HEK293 (cell line): ENCODE data around the gene BAIAP2.

Source experiments
- CTCF ChIA-PET: fragments of 350-600 bp; formaldehyde crosslinking; extraction: SDS; loops from one replicate; lab custom pipeline; 2021; ENCODE audit warnings: antibody characterized with exemption; lab: Yijun Ruan, JAX
- POLR2A ChIA-PET: fragments of 300-600 bp; formaldehyde crosslinking; extraction: SDS; loops from one replicate; lab custom pipeline; 2020; ENCODE audit warnings: antibody characterized with exemption, inconsistent platforms; lab: Yijun Ruan, JAX
- H3K27ac ChIP-seq: fragments of 200-500 bp; sonication (Bioruptor generic); 2 replicates; pipeline ENCODE4 v1.5.1; 2014; ENCODE audit warnings: low read depth, low read length, control low read depth, inconsistent platforms; ENCODE audit errors: extremely low read depth
- H3K36me3 ChIP-seq, 2 experiments: fragments of 200-500 bp in 1 of 2; sonication (Bioruptor generic) in 1 of 2; 1 replicate in 1 of 2; 2 replicates in 1 of 2; pipeline ENCODE4 v1.5.1; 2014 to 2017; ENCODE audit warnings: inconsistent platforms in 2 of 2, low read length in 2 of 2; ENCODE audit not compliant: control insufficient read depth in 2 of 2, insufficient read depth in 1 of 2
- H3K4me1 ChIP-seq: fragments of 200-500 bp; sonication (Bioruptor generic); 2 replicates; pipeline ENCODE4 v1.5.1; 2014; ENCODE audit warnings: mild to moderate bottlenecking, low read length, inconsistent platforms; ENCODE audit not compliant: control insufficient read depth, insufficient read depth
- H3K4me3 ChIP-seq: 2 replicates; pipeline ENCODE4 v1.5.1; 2011; ENCODE audit warnings: low read depth, mild to moderate bottlenecking, control low read depth, low read length, moderate library complexity
- H3K9me3 ChIP-seq: fragments of 200-500 bp; sonication (Bioruptor generic); 2 replicates; pipeline ENCODE4 v1.5.1; 2014; ENCODE audit warnings: low read depth, low read length, inconsistent platforms; ENCODE audit not compliant: control insufficient read depth, insufficient read depth
- EGR2 ChIP-seq: fragments of 450-650 bp; formaldehyde crosslinking; IDR thresholded peaks from 2 replicates; pipeline ENCODE4 v1.5.1; 2016; ENCODE audit warnings: low read depth, missing biosample characterization, missing genetic modification characterization
- GFI1B ChIP-seq: fragments of 450-650 bp; formaldehyde crosslinking; IDR thresholded peaks from 2 replicates; pipeline ENCODE4 v1.5.1; 2016; ENCODE audit warnings: missing biosample characterization, missing genetic modification characterization
- GLIS1 ChIP-seq: fragments of 450-650 bp; formaldehyde crosslinking; IDR thresholded peaks from 2 replicates; pipeline ENCODE4 v1.5.1; 2016; ENCODE audit warnings: missing biosample characterization, missing genetic modification characterization
- GLIS2 ChIP-seq: fragments of 450-650 bp; formaldehyde crosslinking; IDR thresholded peaks from 2 replicates; pipeline ENCODE4 v1.5.1; 2016; ENCODE audit warnings: missing biosample characterization, missing genetic modification characterization
- HIC1 ChIP-seq: fragments of 450-650 bp; formaldehyde crosslinking; IDR thresholded peaks from 2 replicates; pipeline ENCODE4 v1.5.1; 2016; ENCODE audit warnings: missing biosample characterization, missing genetic modification characterization
- PRDM1 ChIP-seq: fragments of 450-650 bp; formaldehyde crosslinking; IDR thresholded peaks from 2 replicates; pipeline ENCODE4; 2016; ENCODE audit warnings: missing biosample characterization, missing genetic modification characterization
- SCRT1 ChIP-seq: fragments of 450-650 bp; formaldehyde crosslinking; IDR thresholded peaks from 2 replicates; pipeline ENCODE4 v1.5.1; 2016; ENCODE audit warnings: missing biosample characterization, missing genetic modification characterization, borderline replicate concordance
- SP7 ChIP-seq: fragments of 450-650 bp; formaldehyde crosslinking; IDR thresholded peaks from 2 replicates; pipeline ENCODE4 v1.5.1; 2016; ENCODE audit warnings: missing biosample characterization, missing genetic modification characterization
- YY1 ChIP-seq: fragments of 450-650 bp; formaldehyde crosslinking; IDR thresholded peaks from 2 replicates; pipeline ENCODE4 v1.5.1; 2018; ENCODE audit warnings: missing biosample characterization, missing genetic modification characterization
- ZBTB17 ChIP-seq: fragments of 450-650 bp; formaldehyde crosslinking; IDR thresholded peaks from 2 replicates; pipeline ENCODE4 v1.5.1; 2016; ENCODE audit warnings: missing biosample characterization, missing genetic modification characterization
- ZBTB48 ChIP-seq: fragments of 450-650 bp; formaldehyde crosslinking; IDR thresholded peaks from 2 replicates; pipeline ENCODE4 v1.5.1; 2016; ENCODE audit warnings: missing biosample characterization, missing genetic modification characterization
- ZBTB8A ChIP-seq: fragments of 450-650 bp; formaldehyde crosslinking; IDR thresholded peaks from 2 replicates; pipeline ENCODE4 v1.5.1; 2016; ENCODE audit warnings: missing biosample characterization, missing genetic modification characterization
- ZNF133 ChIP-seq: fragments of 450-650 bp; formaldehyde crosslinking; IDR thresholded peaks from 2 replicates; pipeline ENCODE4 v1.5.1; 2016; ENCODE audit warnings: missing biosample characterization, missing genetic modification characterization
- ZNF274 ChIP-seq, 2 experiments: fragments of 200-500 bp in 1 of 2; fragments of 450-650 bp in 1 of 2; sonication (Bioruptor generic) in 1 of 2; formaldehyde crosslinking in 1 of 2; IDR thresholded peaks; 2 replicates each; pipeline versions ENCODE4 v1.5.1 to v1.6.1; 2014 to 2016; ENCODE audit warnings: borderline replicate concordance in 1 of 2, inconsistent platforms in 1 of 2, low read length in 1 of 2, missing biosample characterization in 1 of 2, missing genetic modification characterization in 1 of 2
- ZNF341 ChIP-seq: fragments of 450-650 bp; formaldehyde crosslinking; IDR thresholded peaks from 2 replicates; pipeline ENCODE4; 2016; ENCODE audit warnings: low read depth, missing biosample characterization, missing genetic modification characterization
- ZNF423 ChIP-seq: fragments of 450-650 bp; formaldehyde crosslinking; IDR thresholded peaks from 2 replicates; pipeline ENCODE4 v1.5.1; 2016; ENCODE audit warnings: missing biosample characterization, missing genetic modification characterization
- ZNF544 ChIP-seq: fragments of 450-650 bp; formaldehyde crosslinking; IDR thresholded peaks from 2 replicates; pipeline ENCODE4 v1.5.0; 2017; ENCODE audit warnings: missing biosample characterization, missing genetic modification characterization
- ZNF548 ChIP-seq: fragments of 450-650 bp; formaldehyde crosslinking; IDR thresholded peaks from 2 replicates; pipeline ENCODE4 v1.5.1; 2016; ENCODE audit warnings: missing biosample characterization, missing genetic modification characterization
- ZNF561 ChIP-seq: fragments of 450-650 bp; IDR thresholded peaks from 2 replicates; pipeline ENCODE4 v1.5.1; 2018; ENCODE audit warnings: missing biosample characterization, missing genetic modification characterization, borderline replicate concordance
- ZNF626 ChIP-seq: fragments of 450-650 bp; sonication (Bioruptor Pico); formaldehyde crosslinking; IDR thresholded peaks from 2 replicates; pipeline ENCODE4 v1.5.1; 2018; ENCODE audit warnings: missing biosample characterization, missing genetic modification characterization, inconsistent platforms
- ZNF645 ChIP-seq: fragments of 450-650 bp; formaldehyde crosslinking; IDR thresholded peaks from 2 replicates; pipeline ENCODE4; 2016; ENCODE audit warnings: missing biosample characterization, missing genetic modification characterization
- TF ChIP-seq, protein P1 (sequence below): fragments of 450-650 bp; formaldehyde crosslinking; IDR thresholded peaks from 2 replicates; pipeline ENCODE4 v1.5.1; 2016; ENCODE audit warnings: missing biosample characterization, missing genetic modification characterization
- TF ChIP-seq, protein P2 (sequence below): sonication (generic); formaldehyde crosslinking; IDR thresholded peaks from 2 replicates; pipeline ENCODE4 v1.8.1; 2022; ENCODE audit warnings: mild to moderate bottlenecking, moderate library complexity, missing genetic modification reagents

Gene BAIAP2

DNA sequence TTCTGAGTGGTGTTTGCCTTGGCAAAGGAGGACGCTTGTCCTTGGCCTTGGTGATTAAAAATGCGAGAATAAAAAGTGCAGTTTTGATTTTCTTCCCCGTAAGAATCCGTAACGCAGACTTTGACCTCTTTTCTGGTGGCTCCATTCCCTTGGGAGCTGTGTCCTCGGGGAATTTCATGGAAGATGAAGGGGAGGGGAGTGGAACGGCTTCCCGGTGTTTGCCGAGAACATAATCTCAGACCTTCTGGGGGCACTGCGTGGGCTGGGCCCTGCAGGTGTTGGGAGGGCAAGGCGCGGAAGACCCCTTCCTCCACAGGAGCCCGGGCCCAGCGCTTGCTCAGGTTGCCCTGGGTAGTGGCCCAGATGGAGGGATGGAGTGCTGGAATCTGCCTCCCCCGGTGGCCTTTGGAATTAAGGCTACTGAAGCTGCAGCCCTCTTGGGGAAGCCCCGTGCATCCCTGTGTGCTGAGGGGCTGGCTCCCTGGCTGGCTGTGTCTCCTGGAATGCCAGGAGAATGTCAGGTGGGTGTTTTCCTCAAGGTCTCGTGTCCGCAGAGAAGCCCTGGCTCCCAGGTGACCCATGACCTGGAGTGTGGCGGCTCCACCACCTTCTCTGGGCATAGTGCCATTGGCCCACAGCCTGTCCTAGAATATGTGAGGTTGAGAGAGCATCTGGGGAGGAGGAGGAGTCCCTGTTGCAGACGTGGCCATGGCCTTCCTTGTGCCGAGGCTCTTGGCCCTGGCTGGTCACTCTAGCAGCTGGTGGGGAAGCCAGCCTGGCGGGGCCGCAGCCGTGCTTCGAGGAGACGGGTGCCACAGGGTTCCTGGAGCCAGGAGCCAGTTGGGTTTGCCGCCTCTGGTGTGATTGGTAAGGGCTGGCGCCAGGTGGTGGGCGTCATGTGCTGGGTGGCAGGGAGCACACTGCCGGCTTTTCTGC, 3.1 kb downstream of the BAIAP2 start (continued):
- TF ChIP-seq HIC1 (tag by site-specific recombination) (no peak), YY1 (tag by site-specific recombination) (no peak), ZNF341 (tag by site-specific recombination) (peak; percentile 80), ZNF274 (IDR thresholded peaks at IDR 0.05; ENCODE audit: low read length) (no peak), ZNF274 (tag by site-specific recombination; IDR thresholded peaks at IDR 0.05; ENCODE audit: borderline replicate concordance) (no peak)
- TF ChIP-seq, protein P1, sequence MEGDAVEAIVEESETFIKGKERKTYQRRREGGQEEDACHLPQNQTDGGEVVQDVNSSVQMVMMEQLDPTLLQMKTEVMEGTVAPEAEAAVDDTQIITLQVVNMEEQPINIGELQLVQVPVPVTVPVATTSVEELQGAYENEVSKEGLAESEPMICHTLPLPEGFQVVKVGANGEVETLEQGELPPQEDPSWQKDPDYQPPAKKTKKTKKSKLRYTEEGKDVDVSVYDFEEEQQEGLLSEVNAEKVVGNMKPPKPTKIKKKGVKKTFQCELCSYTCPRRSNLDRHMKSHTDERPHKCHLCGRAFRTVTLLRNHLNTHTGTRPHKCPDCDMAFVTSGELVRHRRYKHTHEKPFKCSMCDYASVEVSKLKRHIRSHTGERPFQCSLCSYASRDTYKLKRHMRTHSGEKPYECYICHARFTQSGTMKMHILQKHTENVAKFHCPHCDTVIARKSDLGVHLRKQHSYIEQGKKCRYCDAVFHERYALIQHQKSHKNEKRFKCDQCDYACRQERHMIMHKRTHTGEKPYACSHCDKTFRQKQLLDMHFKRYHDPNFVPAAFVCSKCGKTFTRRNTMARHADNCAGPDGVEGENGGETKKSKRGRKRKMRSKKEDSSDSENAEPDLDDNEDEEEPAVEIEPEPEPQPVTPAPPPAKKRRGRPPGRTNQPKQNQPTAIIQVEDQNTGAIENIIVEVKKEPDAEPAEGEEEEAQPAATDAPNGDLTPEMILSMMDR = peak; percentile 36; the same call in 1 of the 2 replicates

- Histone ChIP-seq H3K9me3 (no peaks in the 10 kb centered on the region), H3K36me3 (peaks cover 0 to 26% of the 10 kb centered on the region in 2 experiments; a peak in 1 of 3 replicates)
- POLR2A ChIA-PET = interaction anchor here (1.8 kb wide), 1 partner anchor 18 kb away, joined by 6 read pairs; no protein-coding TSS in a partner anchor
- TF ChIP-seq PRDM1 (no peak), SCRT1 (tag by site-specific recombination) (no peak), GFI1B (tag by site-specific recombination) (no peak), GLIS1 (tag by site-specific recombination) (peak; percentile 7; the same call in 1 of the 2 replicates), ZNF548 (tag by site-specific recombination) (no peak), ZNF561 (tag by site-specific recombination) (no peak)
- TF ChIP-seq, all 188 proteins: peak for 1
- CTCF ChIA-PET = interaction anchor here (1.7 to 3.5 kb wide), 4 partner anchors 11 to 59 kb away, joined by 6 to 32 read pairs (median 8); no protein-coding TSS in a partner anchor
- Histone ChIP-seq H3K4me3 (no peak overlapping the region), H3K27ac (no peak overlapping the region), H3K4me1 (peaks cover 8% of the 10 kb centered on the region)
Measured at GRCh38 chr17:81039096-81039495, 4.1 kb downstream of the BAIAP2 start.

DNA sequence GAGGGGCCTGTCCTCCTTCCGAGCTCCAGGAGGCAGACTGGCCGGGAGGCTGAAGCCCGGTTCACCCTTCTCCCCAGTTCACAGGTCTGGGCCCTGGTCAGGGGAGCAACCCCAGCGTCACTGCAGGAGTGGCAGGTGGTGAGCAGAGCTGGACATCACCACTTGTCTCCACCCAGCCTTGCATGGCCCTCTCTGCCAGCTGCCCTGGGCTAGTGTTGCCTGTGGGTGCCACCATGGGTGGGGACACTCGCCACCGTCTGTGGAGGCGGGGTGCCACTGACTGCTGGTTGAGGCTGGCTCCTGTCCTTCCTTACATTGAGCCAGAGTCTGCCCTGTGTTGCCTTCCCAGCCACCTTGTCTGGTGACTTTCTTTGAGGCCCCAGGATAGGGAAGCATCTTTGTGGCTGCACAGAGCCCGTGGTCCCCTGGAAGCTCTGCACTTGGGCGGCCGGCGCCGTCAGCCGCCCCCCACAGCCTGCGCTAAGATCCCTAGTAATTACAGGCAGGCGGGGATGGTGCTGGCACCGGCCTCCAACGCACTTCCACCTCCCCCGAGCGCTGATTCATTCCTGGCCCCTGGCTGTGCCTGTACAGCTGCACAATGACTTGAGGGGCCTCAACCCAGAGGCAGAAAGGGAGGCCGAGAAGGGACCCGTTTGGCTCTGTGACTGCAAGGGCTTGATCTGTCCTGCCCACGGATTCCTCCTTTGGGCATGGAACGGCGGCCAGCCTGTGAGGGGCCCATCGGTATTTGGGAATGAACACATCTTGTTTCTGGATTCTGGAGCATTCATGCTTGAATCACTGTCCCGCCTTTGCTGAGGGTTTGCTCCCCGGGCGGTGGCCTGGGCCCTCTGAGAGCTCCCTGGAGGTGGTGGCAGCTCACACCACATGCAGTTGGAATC, 5.2 kb downstream of the BAIAP2 start:
- ChIA-PET POLR2A (interaction anchor here (0.9 to 1.8 kb wide), 2 partner anchors 17 to 55 kb away, joined by 3 to 6 read pairs; no protein-coding TSS in a partner anchor), CTCF (interaction anchor here (0.6 to 3.5 kb wide), 9 partner anchors 10 to 388 kb away, joined by 3 to 32 read pairs (median 6); no protein-coding TSS in a partner anchor)
- H3K9me3 ChIP-seq = no peaks in the 10 kb centered on the region
- H3K36me3 ChIP-seq = peaks cover 0 to 26% of the 10 kb centered on the region in 2 experiments; a peak in 1 of 3 replicates
- peaks cover 15% of the 10 kb centered on the region for H3K4me1 ChIP-seq
- no peak overlapping the region for H3K27ac ChIP-seq
- H3K4me3 ChIP-seq = no peak overlapping the region; the same call in 1 of the 2 replicates
- TF ChIP-seq SP7 (tag by site-specific recombination) (peak; percentile 87), ZBTB8A (tag by site-specific recombination) (0 out of 2 replicates have a peak, but pooled peaks have one; percentile 5), EGR2 (tag by site-specific recombination) (peak; percentile 91), ZNF645 (tag by site-specific recombination) (no peak), ZBTB48 (tag by site-specific recombination) (peak; percentile 73), ZNF133 (tag by site-specific recombination) (no peak), GLIS2 (tag by site-specific recombination) (peak; percentile 57), ZNF544 (no peak), ZNF423 (tag by site-specific recombination) (peak; percentile 8; the same call in 1 of the 2 replicates), ZBTB17 (tag by site-specific recombination) (peak; percentile 51; the same call in 1 of the 2 replicates), ZNF626 (tag by site-specific recombination) (no peak)
- TF ChIP-seq, protein P2, sequence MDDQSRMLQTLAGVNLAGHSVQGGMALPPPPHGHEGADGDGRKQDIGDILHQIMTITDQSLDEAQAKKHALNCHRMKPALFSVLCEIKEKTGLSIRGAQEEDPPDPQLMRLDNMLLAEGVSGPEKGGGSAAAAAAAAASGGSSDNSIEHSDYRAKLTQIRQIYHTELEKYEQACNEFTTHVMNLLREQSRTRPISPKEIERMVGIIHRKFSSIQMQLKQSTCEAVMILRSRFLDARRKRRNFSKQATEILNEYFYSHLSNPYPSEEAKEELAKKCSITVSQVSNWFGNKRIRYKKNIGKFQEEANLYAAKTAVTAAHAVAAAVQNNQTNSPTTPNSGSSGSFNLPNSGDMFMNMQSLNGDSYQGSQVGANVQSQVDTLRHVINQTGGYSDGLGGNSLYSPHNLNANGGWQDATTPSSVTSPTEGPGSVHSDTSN (CRISPR knock-in tag) = 0 out of 2 replicates have a peak, but pooled peaks have one; percentile 45
